Measurements from ENCODE around the gene FRAS1.

Gene FRAS1

GRCh38 chr4:78057600-78058550 lies 752 bp downstream of the FRAS1 start:
- H3K4me1 ChIP-seq = peaks cover 34% of the 10 kb centered on the region
- H4K20me1 ChIP-seq = peaks cover 26% of the 10 kb centered on the region
- H3K9ac ChIP-seq = 0 out of 2 replicates have a peak overlapping the region, but pooled peaks have one; percentile 7
- peaks cover 52% of the 10 kb centered on the region for H3K27me3 ChIP-seq
- H3K4me3 ChIP-seq = peak overlapping the region; percentile 67
- TF ChIP-seq Cebpa-rat (IDR thresholded peaks at IDR 0.05) = no peak
- H3K27ac ChIP-seq = no peak overlapping the region
- no peaks in the 10 kb centered on the region for H3K9me3 ChIP-seq
- H3K36me3 ChIP-seq = no peaks in the 10 kb centered on the region
- H3K4me2 ChIP-seq = peak overlapping the region; percentile 97

GRCh38 chr4:78058591-78059523 lies 1.7 kb downstream of the FRAS1 start:
- TF ChIP-seq Cebpa-rat (IDR thresholded peaks at IDR 0.05) = no peak
- Histone ChIP-seq H3K27me3 (peaks cover 52% of the 10 kb centered on the region), H3K36me3 (no peaks in the 10 kb centered on the region), H3K4me1 (peaks cover 34% of the 10 kb centered on the region), H3K9ac (no peak overlapping the region), H4K20me1 (peaks cover 26% of the 10 kb centered on the region), H3K4me2 (peak overlapping the region; percentile 97), H3K27ac (no peak overlapping the region), H3K4me3 (peak overlapping the region; percentile 67; the same call in 1 of the 2 replicates), H3K9me3 (no peaks in the 10 kb centered on the region)

- H3K27me3 ChIP-seq = peaks cover 52% of the 10 kb centered on the region
- H3K27ac ChIP-seq = no peak overlapping the region
- TF ChIP-seq Cebpa-rat (IDR thresholded peaks at IDR 0.05) = no peak
- peaks cover 34% of the 10 kb centered on the region for H3K4me1 ChIP-seq
- no peaks in the 10 kb centered on the region for H3K9me3 ChIP-seq
- H3K4me3 ChIP-seq = no peak overlapping the region
- H3K36me3 ChIP-seq = no peaks in the 10 kb centered on the region
- H3K4me2 ChIP-seq = no peak overlapping the region
- peaks cover 26% of the 10 kb centered on the region for H4K20me1 ChIP-seq
- H3K9ac ChIP-seq = no peak overlapping the region
Observed at GRCh38 chr4:78059524-78059889, 2.4 kb downstream of the FRAS1 start.

GRCh38 chr4:78059938-78060337 lies 2.8 kb downstream of the FRAS1 start:
- peaks cover 52% of the 10 kb centered on the region for H3K27me3 ChIP-seq
- peaks cover 26% of the 10 kb centered on the region for H4K20me1 ChIP-seq
- no peaks in the 10 kb centered on the region for H3K9me3 ChIP-seq
- peaks cover 34% of the 10 kb centered on the region for H3K4me1 ChIP-seq
- no peak for TF ChIP-seq Cebpa-rat (IDR thresholded peaks at IDR 0.05)
- H3K27ac ChIP-seq = no peak overlapping the region
- no peak overlapping the region for H3K9ac ChIP-seq
- no peaks in the 10 kb centered on the region for H3K36me3 ChIP-seq
- H3K4me3 ChIP-seq = no peak overlapping the region
- no peak overlapping the region for H3K4me2 ChIP-seq

- no peaks in the 10 kb centered on the region for H3K9me3 ChIP-seq
- no peak overlapping the region for H3K4me2 ChIP-seq
- H3K4me3 ChIP-seq = no peak overlapping the region
- no peak for TF ChIP-seq Cebpa-rat (IDR thresholded peaks at IDR 0.05)
- peaks cover 23% of the 10 kb centered on the region for H4K20me1 ChIP-seq
- no peak overlapping the region for H3K27ac ChIP-seq
- H3K4me1 ChIP-seq = peaks cover 21% of the 10 kb centered on the region
- peaks cover 37% of the 10 kb centered on the region for H3K27me3 ChIP-seq
- no peaks in the 10 kb centered on the region for H3K36me3 ChIP-seq
- no peak overlapping the region for H3K9ac ChIP-seq
Observed at GRCh38 chr4:78061939-78062570, 4.9 kb downstream of the FRAS1 start.

- Histone ChIP-seq H3K36me3 (no peaks in the 10 kb centered on the region), H3K4me2 (no peak overlapping the region), H3K27me3 (peaks cover 2% of the 10 kb centered on the region; the same call in 1 of the 2 replicates), H3K9ac (no peak overlapping the region), H3K9me3 (no peaks in the 10 kb centered on the region), H3K27ac (no peak overlapping the region), H3K4me1 (no peaks in the 10 kb centered on the region), H3K4me3 (no peak overlapping the region), H4K20me1 (no peaks in the 10 kb centered on the region)
- TF ChIP-seq Cebpa-rat (IDR thresholded peaks at IDR 0.05) = no peak
Observed at GRCh38 chr4:78065508-78066192, 8.5 kb downstream of the FRAS1 start.

GRCh38 chr4:78068481-78068880 lies 11.4 kb downstream of the FRAS1 start:
- no peak for TF ChIP-seq Cebpa-rat (IDR thresholded peaks at IDR 0.05)
- Histone ChIP-seq H3K4me1 (no peaks in the 10 kb centered on the region), H3K27me3 (no peaks in the 10 kb centered on the region), H4K20me1 (no peaks in the 10 kb centered on the region), H3K4me2 (no peak overlapping the region), H3K9me3 (no peaks in the 10 kb centered on the region), H3K36me3 (no peaks in the 10 kb centered on the region), H3K27ac (no peak overlapping the region), H3K9ac (no peak overlapping the region), H3K4me3 (no peak overlapping the region)

GRCh38 chr4:78069319-78069718 lies 12.2 kb downstream of the FRAS1 start:
- TF ChIP-seq Cebpa-rat (IDR thresholded peaks at IDR 0.05) = no peak
- no peaks in the 10 kb centered on the region for H3K36me3 ChIP-seq
- no peaks in the 10 kb centered on the region for H3K4me1 ChIP-seq
- no peaks in the 10 kb centered on the region for H3K9me3 ChIP-seq
- no peak overlapping the region for H3K9ac ChIP-seq
- H3K4me2 ChIP-seq = no peak overlapping the region
- H3K4me3 ChIP-seq = no peak overlapping the region
- H4K20me1 ChIP-seq = no peaks in the 10 kb centered on the region
- no peak overlapping the region for H3K27ac ChIP-seq
- H3K27me3 ChIP-seq = no peaks in the 10 kb centered on the region

GRCh38 chr4:78069859-78070258 lies 12.7 kb downstream of the FRAS1 start:
- H3K27me3 ChIP-seq = no peaks in the 10 kb centered on the region
- no peak overlapping the region for H3K27ac ChIP-seq
- no peaks in the 10 kb centered on the region for H3K9me3 ChIP-seq
- H3K9ac ChIP-seq = no peak overlapping the region
- H3K36me3 ChIP-seq = no peaks in the 10 kb centered on the region
- no peaks in the 10 kb centered on the region for H4K20me1 ChIP-seq
- no peak for TF ChIP-seq Cebpa-rat (IDR thresholded peaks at IDR 0.05)
- H3K4me2 ChIP-seq = no peak overlapping the region
- no peaks in the 10 kb centered on the region for H3K4me1 ChIP-seq
- H3K4me3 ChIP-seq = no peak overlapping the region

Data from BLaER1 (cell line).